AG04450 (cell line): ENCODE data around the gene NFAT5. TPM values are rescaled to one million over a fixed set of nuclear protein-coding genes. Genes with fewer than 3 reads are reported as not detected.
A peak's percentile ranks its signal among the peaks of the same experiment; 100 is the strongest.
"Not testable (repeated sequence)": the region's sequence is repeated elsewhere in the genome, so short reads cannot be mapped to it uniquely, and the experiment has no call there.

Source experiments
- CTCF ChIA-PET: fragments of 300-600, 350-600 bp; formaldehyde crosslinking; extraction: SDS; loops from one replicate; lab custom pipeline; 2022; ENCODE audit warnings: antibody characterized with exemption, inconsistent platforms; lab: Charles Lee
- POLR2A ChIA-PET: fragments of 350-600 bp; formaldehyde crosslinking; extraction: SDS; loops from one replicate; lab custom pipeline; 2021; ENCODE audit warnings: antibody characterized with exemption, inconsistent platforms; lab: Yijun Ruan, JAX
- DNase-seq: peaks from one replicate; pipeline ENCODE4 v3.0.0-alpha.2; 2011; ENCODE audit warnings: low read depth, low spot score
- H3K27ac ChIP-seq: one replicate; pipeline ENCODE4 v1.5.1; 2012; ENCODE audit warnings: low read depth, low read length, control low read depth
- H3K27me3 ChIP-seq: one replicate; pipeline ENCODE4 v1.6.0; 2012; ENCODE audit warnings: low read length; ENCODE audit not compliant: control insufficient read depth, insufficient read depth
- H3K4me3 ChIP-seq: 2 replicates; pipeline ENCODE4 v1.5.1; 2011; ENCODE audit warnings: mild to moderate bottlenecking, low read depth, low read length, control low read depth
- H3K9me3 ChIP-seq: 2 replicates; pipeline ENCODE4 v1.5.1; 2012; ENCODE audit warnings: low read length; ENCODE audit not compliant: control insufficient read depth, insufficient read depth
- polyA plus RNA-seq: library from polyadenylated mRNA; depleted of rRNA; stranded (reverse); fragments of >200 nt; gene quantifications from 2 replicates; pipeline ENCODE4 v1.2.3, GENCODE V29; 2011
- TF ChIP-seq, protein P1 (sequence below): IDR thresholded peaks from 2 replicates; pipeline ENCODE4 v1.5.1; 2011; ENCODE audit warnings: low read depth, low read length, control low read depth, inconsistent platforms

Gene NFAT5
- polyA plus RNA-seq, 1 experiment = 36.9 TPM

- DNase-seq = no peak
- Histone ChIP-seq H3K27ac (no peak overlapping the region), H3K4me3 (peak overlapping the region; percentile 80), H3K27me3 (no peaks in the 10 kb centered on the region), H3K9me3 (peaks cover 6% of the 10 kb centered on the region; the same call in 1 of the 2 replicates)
- POLR2A ChIA-PET = interaction anchor here (0.6 to 1.9 kb wide), 4 partner anchors 8 to 30 kb away, joined by 3 to 8 read pairs (median 6); partner anchors contain the start of gene NOB1
- TF ChIP-seq, protein P1, sequence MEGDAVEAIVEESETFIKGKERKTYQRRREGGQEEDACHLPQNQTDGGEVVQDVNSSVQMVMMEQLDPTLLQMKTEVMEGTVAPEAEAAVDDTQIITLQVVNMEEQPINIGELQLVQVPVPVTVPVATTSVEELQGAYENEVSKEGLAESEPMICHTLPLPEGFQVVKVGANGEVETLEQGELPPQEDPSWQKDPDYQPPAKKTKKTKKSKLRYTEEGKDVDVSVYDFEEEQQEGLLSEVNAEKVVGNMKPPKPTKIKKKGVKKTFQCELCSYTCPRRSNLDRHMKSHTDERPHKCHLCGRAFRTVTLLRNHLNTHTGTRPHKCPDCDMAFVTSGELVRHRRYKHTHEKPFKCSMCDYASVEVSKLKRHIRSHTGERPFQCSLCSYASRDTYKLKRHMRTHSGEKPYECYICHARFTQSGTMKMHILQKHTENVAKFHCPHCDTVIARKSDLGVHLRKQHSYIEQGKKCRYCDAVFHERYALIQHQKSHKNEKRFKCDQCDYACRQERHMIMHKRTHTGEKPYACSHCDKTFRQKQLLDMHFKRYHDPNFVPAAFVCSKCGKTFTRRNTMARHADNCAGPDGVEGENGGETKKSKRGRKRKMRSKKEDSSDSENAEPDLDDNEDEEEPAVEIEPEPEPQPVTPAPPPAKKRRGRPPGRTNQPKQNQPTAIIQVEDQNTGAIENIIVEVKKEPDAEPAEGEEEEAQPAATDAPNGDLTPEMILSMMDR = no peak
- CTCF ChIA-PET = interaction anchor here (1.8 to 6.0 kb wide), 2 partner anchors 16 to 30 kb away, joined by 5 to 28 read pairs; partner anchors contain the start of gene NOB1
Observed at GRCh38 chr16:69724981-69725479, 159.3 kb downstream of the NFAT5 start.

- Histone ChIP-seq H3K4me3 (peak overlapping the region; percentile 80), H3K9me3 (peaks cover 6% of the 10 kb centered on the region; the same call in 1 of the 2 replicates), H3K27ac (peak overlapping the region; percentile 99), H3K27me3 (no peaks in the 10 kb centered on the region)
- TF ChIP-seq, protein P1 = no peak
- DNase-seq = no peak
- ChIA-PET CTCF (interaction anchor here (0.8 to 6.0 kb wide), 5 partner anchors 17 to 330 kb away, joined by 3 to 28 read pairs (median 4); partner anchors contain the start of gene NOB1), POLR2A (interaction anchor here (0.6 to 1.9 kb wide), 8 partner anchors 8 to 159 kb away, joined by 3 to 18 read pairs (median 6); partner anchors contain the start of gene NOB1)
Observed at GRCh38 chr16:69725480-69726312, 159.9 kb downstream of the NFAT5 start.

DNA sequence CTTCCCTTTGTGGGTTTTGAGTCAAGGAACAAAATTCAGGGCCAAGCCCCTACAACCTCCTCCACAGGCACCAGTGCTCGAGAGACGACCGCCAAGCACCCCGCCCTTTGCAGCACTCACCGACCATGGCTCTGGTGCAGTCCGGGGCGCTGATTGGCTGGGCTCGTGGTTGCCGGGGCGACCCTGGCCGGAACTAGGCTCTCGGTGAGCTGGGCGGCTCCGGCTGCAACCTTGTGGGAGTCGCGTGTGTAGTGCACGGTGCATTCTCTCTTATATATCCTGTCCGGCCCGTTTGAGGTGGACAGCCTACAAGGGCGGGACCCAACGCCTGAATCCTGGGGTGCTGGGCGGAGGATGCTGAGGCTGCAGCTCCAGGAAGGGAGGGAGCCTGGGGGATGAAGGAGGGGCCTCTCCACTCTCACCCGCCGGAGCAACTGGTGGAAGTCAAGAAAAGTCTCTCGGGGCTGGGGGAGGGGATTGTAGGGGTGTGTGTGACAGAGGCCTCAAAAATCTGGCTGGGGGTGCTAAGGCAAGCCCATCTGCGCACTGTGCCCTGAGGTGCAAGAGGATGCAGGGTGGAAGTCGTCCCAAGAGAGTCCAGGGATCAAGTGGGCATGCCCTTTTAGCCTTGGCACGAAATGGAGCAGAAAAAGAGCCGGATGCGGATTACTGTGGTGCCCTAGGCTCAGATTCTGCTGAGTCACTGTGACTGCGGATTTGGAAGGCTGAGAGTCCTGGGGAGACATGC is 160.7 kb downstream of the NFAT5 start, which contains the start of gene NQO1:
Gene NQO1 (minus strand): TSS at position 248 of the 748 bp plus-strand sequence. CDS start 121 bp downstream, at position 127.
- peaks cover 6% of the 10 kb centered on the region; the same call in 1 of the 2 replicates for H3K9me3 ChIP-seq
- CTCF ChIA-PET = interaction anchor here (0.8 to 6.0 kb wide), 4 partner anchors 17 to 331 kb away, joined by 3 to 28 read pairs (median 4); partner anchors contain the start of gene NOB1
- H3K4me3 ChIP-seq = peak within 1 kb of the TSS; percentile 80
- DNase-seq = peak; percentile 97
- TF ChIP-seq, protein P1 = no peak
- peak within 1 kb of the TSS; percentile 99 for H3K27ac ChIP-seq
- H3K27me3 ChIP-seq = no peaks in the 10 kb centered on the region
- POLR2A ChIA-PET = interaction anchor here (0.6 to 1.9 kb wide), 8 partner anchors 9 to 181 kb away, joined by 3 to 18 read pairs (median 5); partner anchors contain the start of gene NOB1

GRCh38 chr16:69727916-69728270 is 162.1 kb downstream of the NFAT5 start:
- CTCF ChIA-PET = interaction anchor here (1.0 to 6.0 kb wide), 2 partner anchors 19 to 27 kb away, joined by 4 to 28 read pairs; partner anchors contain the start of gene NOB1
- Histone ChIP-seq H3K4me3 (no peak overlapping the region), H3K27ac (no peak overlapping the region), H3K27me3 (no peaks in the 10 kb centered on the region), H3K9me3 (peaks cover 6% of the 10 kb centered on the region; the same call in 1 of the 2 replicates)
- POLR2A ChIA-PET = interaction anchor here (1.6 kb wide), 1 partner anchor 27 kb away, joined by 4 read pairs; the partner anchor contains the start of gene NOB1
- TF ChIP-seq, protein P1 = no peak
- no peak for DNase-seq

DNA sequence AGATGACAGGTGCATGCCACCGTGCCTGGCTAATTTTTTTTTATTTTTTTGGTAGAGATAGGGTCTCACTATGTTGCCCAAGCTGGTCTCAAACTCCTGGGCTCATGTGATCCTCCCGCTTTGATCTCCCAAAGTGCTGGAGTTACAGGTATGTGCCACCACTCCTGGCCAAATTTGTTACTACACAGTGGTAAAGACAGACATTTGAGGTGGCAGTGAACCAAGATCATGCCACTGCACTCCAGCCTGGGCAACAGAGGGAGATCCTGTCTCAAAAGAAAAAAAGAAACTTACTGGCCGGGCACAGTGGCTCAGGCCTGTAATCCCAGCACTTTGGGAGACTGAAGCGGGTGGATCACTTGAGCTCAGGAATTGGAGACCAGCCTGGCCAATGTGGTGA is 163.3 kb downstream of the NFAT5 start:
- POLR2A ChIA-PET = interaction anchor here (1.6 kb wide), 1 partner anchor 26 kb away, joined by 4 read pairs; the partner anchor contains the start of gene NOB1
- CTCF ChIA-PET = interaction anchor here (6.0 kb wide), 1 partner anchor 20 kb away, joined by 28 read pairs; no protein-coding TSS in a partner anchor
- not testable (repeated sequence) for H3K27ac ChIP-seq, H3K27me3 ChIP-seq, H3K9me3 ChIP-seq, H3K4me3 ChIP-seq, DNase-seq

GRCh38 chr16:69731280-69731679 is 165.5 kb downstream of the NFAT5 start:
- POLR2A ChIA-PET = interaction anchor here (0.6 kb wide), 1 partner anchor 22 kb away, joined by 3 read pairs; no protein-coding TSS in a partner anchor
- CTCF ChIA-PET, H3K27me3 ChIP-seq, H3K9me3 ChIP-seq, H3K4me3 ChIP-seq, DNase-seq, H3K27ac ChIP-seq: not testable (repeated sequence)
